OCI-LY1 (cell line): ENCODE data around the gene GBP5.

Source experiments
- H2AFZ ChIP-seq: fragments of 200-600 bp; sonication (generic), shearing (Covaris generic); 2 replicates; pipeline ENCODE4 v1.6.0; 2014; ENCODE audit warnings: antibody characterized with exemption, mild to moderate bottlenecking, low read length
- H3F3A ChIP-seq: fragments of 200-600 bp; sonication (generic), shearing (Covaris generic); 2 replicates; pipeline ENCODE4 v1.6.0; 2014; ENCODE audit warnings: mild to moderate bottlenecking, antibody characterized with exemption, low read length, moderate library complexity; ENCODE audit not compliant: insufficient read depth
- H3K27ac ChIP-seq: fragments of 200-600 bp; sonication (generic); 2 replicates; pipeline ENCODE4 v1.5.1; 2014; ENCODE audit warnings: low read length, mixed run types, mild to moderate bottlenecking, low read depth; ENCODE audit not compliant: poor library complexity, severe bottlenecking
- H3K27me3 ChIP-seq: fragments of 200-600 bp; sonication (generic); 2 replicates; pipeline ENCODE4 v1.6.0; 2014; ENCODE audit warnings: antibody characterized with exemption, mild to moderate bottlenecking, low read length, moderate library complexity; ENCODE audit not compliant: insufficient read depth
- H3K36me3 ChIP-seq: fragments of 200-600 bp; sonication (generic); 2 replicates; pipeline ENCODE4 v1.6.1; 2014; ENCODE audit warnings: mild to moderate bottlenecking, antibody characterized with exemption, low read length, moderate library complexity, mixed read lengths; ENCODE audit not compliant: insufficient read depth
- H3K4me1 ChIP-seq: fragments of 200-600 bp; sonication (generic); 2 replicates; pipeline ENCODE4 v1.5.1; 2014; ENCODE audit warnings: mild to moderate bottlenecking, low read length, moderate library complexity; ENCODE audit not compliant: insufficient read depth, severe bottlenecking
- H3K4me2 ChIP-seq: fragments of 200-600 bp; sonication (generic), shearing (Covaris generic); 2 replicates; pipeline ENCODE4 v1.6.1; 2014; ENCODE audit warnings: low read length
- H3K4me3 ChIP-seq: fragments of 200-600 bp; sonication (generic); 2 replicates; pipeline ENCODE4 v1.5.1; 2014; ENCODE audit warnings: low read length, low read depth, mild to moderate bottlenecking, mixed read lengths; ENCODE audit not compliant: poor library complexity, severe bottlenecking
- H3K79me2 ChIP-seq: fragments of 200-600 bp; shearing (Covaris generic); 2 replicates; pipeline ENCODE4 v1.6.1; 2016; ENCODE audit warnings: mixed run types, low read length, mixed read lengths; ENCODE audit not compliant: insufficient read depth
- H3K9ac ChIP-seq: fragments of 200-600 bp; sonication (generic), shearing (Covaris generic); 2 replicates; pipeline ENCODE4 v1.6.1; 2014; ENCODE audit warnings: mild to moderate bottlenecking, low read length, mixed read lengths
- H3K9me2 ChIP-seq: fragments of 200-600 bp; sonication (generic), shearing (Covaris generic); 2 replicates; pipeline ENCODE4 v1.6.1; 2014; ENCODE audit warnings: low read depth, mild to moderate bottlenecking, low read length, mixed read lengths
- H3K9me3 ChIP-seq: fragments of 200-600 bp; shearing (Covaris generic); 2 replicates; pipeline ENCODE4 v1.6.1; 2014; ENCODE audit warnings: low read length, mixed read lengths
- H4K20me1 ChIP-seq: fragments of 200-600 bp; sonication (generic), shearing (Covaris generic); 2 replicates; pipeline ENCODE4 v1.6.0; 2016; ENCODE audit warnings: mild to moderate bottlenecking, low read length; ENCODE audit not compliant: insufficient read depth
- EZH2 ChIP-seq: fragments of 200-600 bp; sonication (generic), shearing (Covaris generic); IDR thresholded peaks from 2 replicates; pipeline ENCODE4 v1.8.0; 2017; ENCODE audit warnings: borderline replicate concordance, mixed run types, mild to moderate bottlenecking, antibody characterized with exemption, low read length, moderate library complexity, mixed read lengths
- TF ChIP-seq, protein P1 (sequence below): fragments of 200-600 bp; sonication (generic), shearing (Covaris generic); IDR thresholded peaks from 2 replicates; pipeline ENCODE4 v1.5.1; 2017; ENCODE audit warnings: mild to moderate bottlenecking, antibody characterized with exemption, low read length, moderate library complexity, mixed read lengths

The GBP5 gene

DNA sequence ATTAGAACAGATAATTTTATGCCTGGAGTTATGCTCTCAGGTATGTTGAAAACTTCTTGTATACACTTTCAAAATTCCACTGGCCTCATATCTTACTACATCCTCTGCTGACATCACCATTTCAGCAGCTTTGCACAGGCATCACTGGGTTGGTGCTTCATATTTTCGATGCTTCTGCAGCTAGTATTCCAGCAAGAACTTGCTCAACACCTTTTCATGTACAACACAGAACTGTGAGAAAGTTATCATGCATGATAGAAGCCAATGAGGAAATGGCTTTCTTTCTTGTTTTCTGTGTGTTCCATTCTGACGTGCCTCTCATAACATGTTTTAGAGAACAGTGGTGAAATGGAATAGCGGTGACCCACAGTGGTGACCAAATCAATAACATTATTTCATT lies 5.1 kb upstream of the GBP5 start:
- no peaks in the 10 kb centered on the region for H3K9me3 ChIP-seq
- H4K20me1 ChIP-seq = no peaks in the 10 kb centered on the region
- H2AFZ ChIP-seq = no peak overlapping the region
- H3K27ac ChIP-seq = no peak overlapping the region
- no peak overlapping the region for H3K4me3 ChIP-seq
- H3K27me3 ChIP-seq = no peaks in the 10 kb centered on the region
- no peak overlapping the region for H3K4me2 ChIP-seq
- no peak overlapping the region for H3K9ac ChIP-seq
- no peak for TF ChIP-seq EZH2
- TF ChIP-seq, protein P1, sequence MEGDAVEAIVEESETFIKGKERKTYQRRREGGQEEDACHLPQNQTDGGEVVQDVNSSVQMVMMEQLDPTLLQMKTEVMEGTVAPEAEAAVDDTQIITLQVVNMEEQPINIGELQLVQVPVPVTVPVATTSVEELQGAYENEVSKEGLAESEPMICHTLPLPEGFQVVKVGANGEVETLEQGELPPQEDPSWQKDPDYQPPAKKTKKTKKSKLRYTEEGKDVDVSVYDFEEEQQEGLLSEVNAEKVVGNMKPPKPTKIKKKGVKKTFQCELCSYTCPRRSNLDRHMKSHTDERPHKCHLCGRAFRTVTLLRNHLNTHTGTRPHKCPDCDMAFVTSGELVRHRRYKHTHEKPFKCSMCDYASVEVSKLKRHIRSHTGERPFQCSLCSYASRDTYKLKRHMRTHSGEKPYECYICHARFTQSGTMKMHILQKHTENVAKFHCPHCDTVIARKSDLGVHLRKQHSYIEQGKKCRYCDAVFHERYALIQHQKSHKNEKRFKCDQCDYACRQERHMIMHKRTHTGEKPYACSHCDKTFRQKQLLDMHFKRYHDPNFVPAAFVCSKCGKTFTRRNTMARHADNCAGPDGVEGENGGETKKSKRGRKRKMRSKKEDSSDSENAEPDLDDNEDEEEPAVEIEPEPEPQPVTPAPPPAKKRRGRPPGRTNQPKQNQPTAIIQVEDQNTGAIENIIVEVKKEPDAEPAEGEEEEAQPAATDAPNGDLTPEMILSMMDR = no peak
- no peaks in the 10 kb centered on the region for H3K36me3 ChIP-seq
- H3K79me2 ChIP-seq = no peaks in the 10 kb centered on the region
- H3K4me1 ChIP-seq = no peaks in the 10 kb centered on the region
- H3F3A ChIP-seq = no peaks in the 10 kb centered on the region
- no peaks in the 10 kb centered on the region for H3K9me2 ChIP-seq

DNA sequence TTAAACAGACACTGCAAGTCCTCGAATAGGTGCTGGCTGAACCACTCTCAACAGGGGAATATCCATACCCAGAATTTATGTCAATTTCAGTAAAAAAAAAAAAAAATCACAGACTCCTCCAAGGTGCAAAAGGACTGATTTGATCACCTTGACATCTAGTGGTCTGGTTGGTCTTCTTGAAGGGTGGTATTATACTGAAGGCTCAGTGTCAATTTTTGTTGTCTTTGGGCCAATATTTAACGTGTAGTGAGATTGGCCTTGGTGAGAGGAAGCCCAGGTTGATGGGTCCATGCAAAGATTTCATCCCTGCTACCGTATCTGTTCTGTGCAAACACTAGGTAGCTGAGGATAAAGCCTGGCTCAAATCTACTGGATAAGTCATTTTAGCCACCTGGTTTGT lies 4.0 kb upstream of the GBP5 start:
- Histone ChIP-seq H3K9ac (no peak overlapping the region), H3K4me1 (no peaks in the 10 kb centered on the region), H3K4me3 (no peak overlapping the region), H3K27me3 (no peaks in the 10 kb centered on the region), H3K79me2 (no peaks in the 10 kb centered on the region), H3F3A (no peaks in the 10 kb centered on the region), H3K27ac (no peak overlapping the region), H3K9me2 (no peaks in the 10 kb centered on the region), H3K4me2 (no peak overlapping the region), H3K36me3 (no peaks in the 10 kb centered on the region), H2AFZ (no peak overlapping the region), H4K20me1 (no peaks in the 10 kb centered on the region), H3K9me3 (no peaks in the 10 kb centered on the region)
- TF ChIP-seq, protein P1 = no peak
- TF ChIP-seq EZH2 = no peak

DNA sequence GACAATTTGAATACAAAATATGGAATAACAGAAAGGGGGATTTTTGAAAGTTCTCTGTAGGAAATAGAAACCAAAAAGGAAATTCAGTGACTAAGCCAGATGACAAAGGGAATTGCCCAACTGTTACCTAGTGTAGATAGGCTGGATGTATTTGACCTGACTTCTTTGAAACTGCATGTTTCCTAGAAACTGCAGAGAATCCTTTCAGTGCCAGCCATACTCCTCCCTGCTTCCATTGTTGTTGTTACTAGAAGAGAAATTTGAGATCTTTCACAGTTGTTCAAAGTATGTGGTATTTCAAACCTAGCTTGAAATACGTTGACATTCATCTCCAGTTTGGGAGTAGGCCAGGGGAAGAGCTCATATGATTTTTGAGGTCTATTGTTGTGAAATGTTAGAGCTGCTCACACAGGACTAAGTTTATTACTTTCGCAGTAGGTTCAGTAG lies 1.8 kb upstream of the GBP5 start:
- H3F3A ChIP-seq = no peaks in the 10 kb centered on the region
- H3K9me2 ChIP-seq = no peaks in the 10 kb centered on the region
- no peaks in the 10 kb centered on the region for H4K20me1 ChIP-seq
- H2AFZ ChIP-seq = no peak overlapping the region
- TF ChIP-seq, protein P1 = no peak
- H3K27me3 ChIP-seq = no peaks in the 10 kb centered on the region
- no peak overlapping the region for H3K9ac ChIP-seq
- H3K9me3 ChIP-seq = no peaks in the 10 kb centered on the region
- H3K27ac ChIP-seq = no peak overlapping the region
- H3K79me2 ChIP-seq = no peaks in the 10 kb centered on the region
- H3K4me1 ChIP-seq = no peaks in the 10 kb centered on the region
- H3K4me2 ChIP-seq = no peak overlapping the region
- H3K4me3 ChIP-seq = no peak overlapping the region
- no peaks in the 10 kb centered on the region for H3K36me3 ChIP-seq
